ENCODE results near the gene RBFOX1. TPM values are rescaled to one million over a fixed set of nuclear protein-coding genes. Genes with fewer than 3 reads are reported as not detected.

RBFOX1 gene
- total RNA-seq, result not detected in 2 replicates

DNA sequence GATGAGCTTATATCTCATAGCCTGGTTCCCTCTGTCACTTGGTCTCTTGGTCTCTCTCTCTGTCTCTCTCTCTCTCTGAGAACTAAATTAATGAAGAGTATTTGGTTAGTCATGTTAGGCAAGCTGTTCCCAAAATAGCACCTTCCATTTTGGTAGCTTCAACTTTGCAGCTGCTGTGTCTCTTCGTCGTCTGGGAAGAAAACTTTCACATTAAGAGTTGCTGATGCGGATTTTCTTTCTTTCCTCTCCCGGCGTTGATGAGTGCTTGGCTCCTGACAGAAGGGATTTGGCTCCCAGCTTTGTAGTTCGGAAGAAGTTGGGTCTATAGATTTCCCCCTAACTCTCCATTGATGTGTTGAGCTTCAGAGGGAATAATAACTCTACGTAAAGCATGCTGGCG, at the start of gene RBFOX1:
Gene RBFOX1 (plus strand): TSS at position 235 of the 400 bp plus-strand sequence.

All from hair follicular keratinocyte (primary cell).